ENCODE measurements around the gene NTMT1.
"Not testable (repeated sequence)": the region's sequence is repeated elsewhere in the genome, so short reads cannot be mapped to it uniquely, and the experiment has no call there.

The NTMT1 gene, protein sequence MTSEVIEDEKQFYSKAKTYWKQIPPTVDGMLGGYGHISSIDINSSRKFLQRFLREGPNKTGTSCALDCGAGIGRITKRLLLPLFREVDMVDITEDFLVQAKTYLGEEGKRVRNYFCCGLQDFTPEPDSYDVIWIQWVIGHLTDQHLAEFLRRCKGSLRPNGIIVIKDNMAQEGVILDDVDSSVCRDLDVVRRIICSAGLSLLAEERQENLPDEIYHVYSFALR

DNA sequence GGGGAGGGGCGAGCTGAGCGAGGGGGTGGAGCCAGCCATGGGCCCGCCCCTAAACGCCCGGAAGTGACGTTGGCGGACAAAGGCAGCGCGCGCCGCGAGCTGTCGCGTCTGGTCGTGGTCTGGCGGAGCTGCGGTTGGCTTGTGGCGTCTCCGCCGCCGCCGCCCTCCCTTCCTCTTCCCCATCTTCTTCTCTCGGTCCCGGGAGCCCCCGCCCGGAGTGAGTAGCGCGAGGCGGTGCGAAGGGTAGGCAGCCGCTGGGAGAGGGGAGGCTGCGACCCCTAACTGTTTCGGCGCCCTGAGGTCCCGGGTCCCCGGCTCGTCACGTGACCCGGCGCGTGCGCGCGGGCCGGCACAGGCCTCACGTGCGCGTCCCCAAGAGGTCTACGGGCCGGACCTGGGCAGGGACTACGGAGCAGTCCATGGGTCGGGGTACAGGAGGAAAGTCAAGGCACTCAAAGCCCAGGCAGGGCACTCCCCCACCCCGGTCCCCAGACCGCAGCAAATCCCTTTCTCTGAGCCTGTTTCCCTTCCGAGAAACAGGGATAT, at the start of gene NTMT1:
NTMT1 (plus strand) TSS at position 85 of the 546 bp plus-strand sequence. CDS start 6,541 bp downstream, outside the sequence.
- peak; percentile 71 to 74 for DNase-seq

DNA sequence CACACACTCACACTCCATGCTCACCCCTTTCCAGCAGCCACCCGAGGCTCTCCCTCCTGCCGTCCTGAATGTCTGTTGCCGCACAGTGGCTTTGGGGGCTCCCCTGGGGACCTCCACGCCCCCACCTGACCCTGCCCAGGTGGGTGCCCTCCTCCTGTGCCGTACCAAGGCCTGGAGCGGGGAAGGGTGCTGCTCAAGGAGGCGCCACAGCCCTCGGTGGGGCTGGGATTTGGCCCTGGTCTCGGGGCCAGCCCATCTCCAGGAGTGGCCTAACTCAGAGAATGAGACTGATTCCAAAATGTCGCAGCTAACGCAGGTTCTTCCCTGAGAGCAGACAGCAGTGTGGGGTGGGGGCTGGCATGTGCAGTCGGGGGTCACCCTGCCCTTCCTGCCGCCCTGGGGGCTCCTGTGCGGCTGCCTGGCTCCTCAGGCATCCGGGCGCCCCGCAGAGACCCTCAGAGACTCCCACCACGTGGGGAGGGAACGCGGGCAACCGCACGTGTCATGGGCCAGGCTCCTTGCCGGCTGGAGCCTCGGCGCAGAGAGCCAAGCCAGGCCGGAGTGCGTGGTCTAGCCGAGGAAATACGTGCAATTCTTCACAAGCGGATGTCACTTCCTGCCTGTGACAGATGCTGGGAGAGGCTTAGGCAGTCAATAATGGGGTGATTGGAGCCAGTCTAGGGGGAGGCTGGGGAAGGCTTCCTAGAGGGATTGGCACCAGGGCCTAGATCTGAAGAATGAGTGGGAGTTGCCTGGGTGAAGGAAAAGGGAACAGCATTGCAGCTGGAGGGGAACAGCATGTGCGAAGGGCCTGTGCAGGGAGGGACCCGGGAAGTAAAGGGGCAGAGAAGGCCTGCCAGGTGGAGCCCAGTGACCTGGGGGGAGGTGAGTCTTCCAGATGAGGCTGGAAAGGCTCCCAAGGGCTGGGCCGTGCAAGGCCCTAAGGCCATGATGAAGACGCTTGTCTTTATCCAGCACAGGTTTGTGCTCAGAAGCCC, 49.1 kb upstream of the NTMT1 start:
- DNase-seq, result peak in 1 of 2 experiments; percentile 32

DNA sequence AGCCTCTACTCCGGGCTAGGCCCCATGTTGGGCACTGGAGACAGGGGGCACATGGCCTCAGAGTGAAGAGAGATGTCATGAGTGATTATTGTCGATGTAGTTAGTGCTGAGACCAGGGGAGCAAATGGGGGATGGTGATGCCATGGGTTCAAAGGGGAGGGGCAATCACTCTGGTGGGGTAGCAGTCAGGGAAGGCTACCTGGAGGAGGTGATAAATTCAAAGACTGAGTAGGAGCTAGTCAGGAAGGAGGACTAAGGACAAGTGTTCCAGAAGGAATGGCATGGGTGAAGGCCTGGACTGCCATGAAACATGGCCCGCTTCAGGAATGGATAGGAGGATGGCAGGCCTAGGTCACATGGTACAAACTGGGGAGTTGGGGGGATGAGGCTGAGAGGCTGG, 46.7 kb upstream of the NTMT1 start:
- no peak for DNase-seq

DNA sequence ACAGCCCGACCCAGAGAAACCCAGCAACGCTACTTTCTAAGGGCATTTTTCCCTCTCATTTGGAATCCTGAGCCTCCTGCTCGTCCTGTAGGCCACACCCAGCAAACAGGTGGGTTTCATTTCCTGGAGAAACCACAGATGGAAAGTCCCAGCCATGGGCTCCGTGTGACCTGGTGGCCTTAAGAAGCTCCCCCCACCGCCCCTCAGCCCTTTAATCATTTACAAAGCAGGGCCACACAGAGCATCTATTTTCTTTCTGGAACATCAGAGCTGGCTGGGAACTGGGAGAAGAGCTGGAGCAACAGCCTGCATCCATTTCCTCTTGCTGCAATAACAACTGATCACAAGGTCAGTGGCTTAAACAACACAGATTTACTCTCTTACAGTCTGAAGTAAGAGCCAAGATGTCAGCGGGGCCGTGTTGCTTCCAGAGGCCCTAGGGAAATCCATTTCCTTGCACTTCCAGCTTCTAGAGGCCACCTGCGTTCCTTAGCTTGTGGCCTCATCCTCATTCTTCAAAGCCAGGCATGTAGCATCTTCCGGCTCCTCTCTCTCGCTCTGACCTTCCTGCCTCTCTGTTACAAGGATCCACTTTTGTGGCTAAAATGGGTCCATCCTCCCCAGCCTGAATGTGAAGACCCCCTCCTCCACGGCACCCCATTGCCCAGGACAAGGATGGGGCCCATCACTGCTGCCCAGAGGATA, 45.6 kb upstream of the NTMT1 start:
- no peak for DNase-seq

- DNase-seq, result no peak
Measured at GRCh38 chr9:129581505-129582189, 44.3 kb upstream of the NTMT1 start.

- DNase-seq, result no peak
Measured at GRCh38 chr9:129582855-129583254, 43.1 kb upstream of the NTMT1 start.

GRCh38 chr9:129583308-129584038, 42.5 kb upstream of the NTMT1 start:
- DNase-seq, result peak; percentile 14 to 33

DNA sequence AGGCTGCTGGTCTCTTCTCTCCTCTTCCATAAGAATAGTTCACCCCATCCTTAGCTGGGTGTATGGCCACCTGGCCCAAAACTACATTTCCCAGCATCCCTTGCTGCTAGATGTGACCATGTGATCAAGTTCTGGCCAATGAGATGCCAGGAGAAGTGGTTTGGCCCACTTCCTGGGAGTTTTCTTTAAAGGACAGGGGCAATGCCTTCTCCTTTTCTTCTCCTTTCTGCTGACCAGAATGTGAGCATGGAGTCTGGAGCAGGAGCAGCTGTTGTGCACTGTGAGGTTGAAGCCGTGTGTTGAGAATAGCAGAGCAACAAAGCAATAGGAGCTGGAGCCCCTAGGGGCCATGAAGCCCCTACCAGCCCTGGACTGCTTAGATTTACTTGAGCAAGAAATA, 41.8 kb upstream of the NTMT1 start:
- peak; percentile 74 to 79 for DNase-seq

GRCh38 chr9:129585352-129585751, 40.6 kb upstream of the NTMT1 start:
- no peak for DNase-seq

DNA sequence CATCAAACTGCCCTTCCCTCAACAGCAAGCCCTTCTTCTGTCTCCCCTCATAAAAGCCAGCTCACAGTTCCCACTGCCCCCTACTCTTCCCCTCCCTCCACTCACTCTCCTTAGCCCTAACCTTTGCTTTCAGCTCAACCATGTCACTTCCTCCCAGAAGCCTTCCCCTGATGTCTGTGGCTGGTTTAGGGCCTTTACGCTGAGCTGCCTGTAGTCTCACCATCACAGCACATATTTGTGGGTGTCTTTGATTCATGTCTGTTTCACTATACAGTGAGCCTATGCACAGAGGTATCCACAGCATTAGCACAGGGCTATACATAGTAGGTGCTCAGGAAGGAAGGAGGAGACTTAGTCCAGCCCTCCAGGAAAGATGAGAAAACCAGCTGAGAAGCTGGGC, 39.7 kb upstream of the NTMT1 start:
- no peak for DNase-seq

DNA sequence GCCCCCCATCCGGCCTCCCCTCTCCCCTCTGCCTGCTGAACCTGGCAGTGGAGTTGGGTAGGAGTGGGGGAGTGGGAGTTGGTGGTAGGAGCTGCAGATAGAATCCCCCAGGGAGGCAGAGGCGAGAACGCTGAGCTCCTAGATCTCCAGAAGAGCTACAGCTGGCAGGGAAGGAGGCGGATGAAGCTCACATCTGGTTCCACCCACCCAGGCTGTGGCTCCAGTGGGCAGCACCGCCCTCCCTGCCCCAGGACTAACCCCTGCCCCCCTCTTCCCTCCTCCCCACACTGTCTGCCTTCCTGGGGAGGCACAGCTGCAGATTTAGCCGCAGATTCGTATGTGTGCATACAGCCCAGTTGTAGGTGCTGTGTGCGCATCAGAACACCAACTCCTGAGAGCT, 39.3 kb upstream of the NTMT1 start:
- no peak for DNase-seq

DNA sequence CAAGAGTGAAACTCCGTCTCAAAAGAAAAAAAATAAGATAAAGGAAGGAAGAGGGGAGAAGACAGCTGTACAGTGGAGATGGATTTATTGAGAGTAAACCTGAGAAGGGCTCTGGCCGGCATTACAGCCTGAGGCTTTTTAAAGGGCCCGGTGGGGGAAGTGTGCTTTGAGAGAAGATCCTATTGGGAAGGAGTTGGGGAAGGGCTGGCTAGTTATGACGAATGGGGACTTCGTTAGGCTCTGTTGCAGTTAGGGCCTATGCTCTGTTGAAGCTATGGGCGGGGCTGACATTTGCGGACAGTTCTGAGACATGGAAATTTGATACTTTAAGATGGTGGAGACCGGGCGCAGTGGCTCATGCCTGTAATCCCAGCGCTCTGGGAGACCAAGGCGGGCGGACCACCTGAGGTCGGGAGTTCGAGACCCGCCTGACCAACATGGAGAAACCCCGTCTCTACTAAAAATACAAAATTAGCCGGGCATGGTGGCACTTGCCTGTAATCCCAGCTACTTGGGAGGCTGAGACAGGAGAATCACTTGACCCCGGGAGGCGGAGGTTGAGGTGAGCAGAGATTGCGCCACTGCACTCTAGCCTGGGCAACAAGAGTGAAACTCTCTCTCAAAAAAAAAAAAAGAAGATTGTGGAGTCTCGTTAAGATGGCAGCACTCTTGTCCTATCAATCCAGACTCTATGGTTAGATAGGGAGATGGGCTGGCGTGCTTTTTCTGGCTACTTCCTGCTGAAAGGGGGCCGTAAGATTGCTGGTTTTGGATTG, 38.3 kb upstream of the NTMT1 start:
- DNase-seq, result no peak

- DNase-seq, result no peak
Measured at GRCh38 chr9:129590466-129590865, 35.5 kb upstream of the NTMT1 start.

DNA sequence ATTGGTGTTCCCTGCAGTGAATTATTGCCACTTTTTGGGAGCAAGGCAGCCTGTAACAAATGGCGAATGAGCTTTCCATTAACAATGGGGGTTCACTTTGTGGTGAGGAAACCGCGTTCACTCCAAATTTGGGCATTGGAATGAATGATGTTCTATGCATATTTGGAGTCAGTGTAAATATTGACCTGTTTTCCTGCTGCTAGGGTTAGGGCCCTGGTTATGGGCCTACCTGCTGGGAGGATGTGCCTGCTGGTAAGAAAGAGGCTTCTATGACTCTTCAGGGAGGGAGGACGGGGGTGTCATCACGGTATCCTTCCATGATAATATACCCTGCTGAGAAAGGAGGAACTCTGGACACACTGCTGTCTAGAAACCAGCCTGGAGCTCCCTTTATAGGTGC, 34.0 kb upstream of the NTMT1 start:
- DNase-seq, result no peak

- not testable (repeated sequence) for DNase-seq
Measured at GRCh38 chr9:129592790-129593189, 33.2 kb upstream of the NTMT1 start.

DNA sequence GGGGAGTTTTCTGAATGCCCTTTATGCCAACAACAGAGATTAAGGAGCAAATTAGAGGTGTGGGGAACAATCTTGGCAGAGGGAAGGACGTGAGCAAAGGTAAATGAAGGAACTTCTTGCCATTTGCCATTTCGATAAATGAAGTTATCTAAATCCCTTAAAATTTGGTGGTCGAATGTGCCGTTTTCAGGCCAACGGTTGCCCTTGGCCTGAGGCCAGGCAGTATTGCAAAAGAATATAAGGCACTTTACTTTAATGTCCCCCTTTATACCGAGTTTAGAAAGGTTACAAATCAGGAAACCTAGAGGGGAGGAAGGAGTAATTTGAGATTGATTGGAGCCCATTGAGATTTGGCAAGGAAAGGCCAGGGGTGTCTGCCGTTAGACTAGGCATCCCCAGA, 31.3 kb upstream of the NTMT1 start:
- DNase-seq, result no peak

GRCh38 chr9:129595311-129595741, 30.6 kb upstream of the NTMT1 start:
- no peak for DNase-seq

GRCh38 chr9:129595903-129596540, 29.9 kb upstream of the NTMT1 start:
- DNase-seq, result peak; percentile 92

DNA sequence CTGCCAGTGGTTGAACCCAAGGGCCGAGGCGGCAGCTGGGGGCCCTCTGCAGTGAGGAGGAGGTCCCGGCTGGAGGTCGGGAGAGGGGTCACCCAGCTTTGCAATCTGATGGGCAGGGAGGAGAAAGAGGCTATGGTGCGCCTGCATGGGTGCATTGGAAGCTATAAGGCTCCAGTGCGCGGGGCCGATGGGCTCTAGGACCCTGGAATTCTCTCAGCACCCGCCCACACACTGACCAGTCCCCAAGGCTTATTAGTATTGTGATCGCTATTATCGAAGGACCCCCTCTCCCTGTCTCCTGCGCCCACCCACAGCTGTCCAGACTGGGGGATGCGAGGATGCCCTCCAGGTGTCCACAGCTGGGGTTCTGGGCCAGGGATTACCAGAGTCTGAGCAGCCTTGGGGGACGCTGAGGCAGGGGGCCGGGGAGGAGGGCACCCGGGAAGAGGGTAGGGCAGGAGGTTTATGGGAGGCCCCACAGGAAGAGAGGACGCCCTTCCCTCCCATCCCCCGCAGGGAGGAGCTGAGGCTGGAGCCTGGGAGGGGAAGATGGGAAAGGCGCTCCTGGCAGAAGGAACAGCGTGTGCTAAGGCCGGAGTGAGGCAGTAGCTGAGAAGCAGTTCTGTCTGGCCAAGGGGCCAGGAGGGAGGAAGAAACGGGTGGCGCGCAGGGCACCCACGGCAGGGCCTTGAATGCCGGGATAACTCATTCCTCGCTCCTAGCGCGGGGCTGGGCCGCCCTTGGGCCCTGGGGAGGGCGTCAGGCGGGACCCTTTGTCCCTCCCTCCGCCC, 29.2 kb upstream of the NTMT1 start:
- no peak for DNase-seq

All from Kasumi-1 (cell line).